Activated naive CD8-positive, alpha-beta T cell treated with anti-CD3 and anti-CD28 coated beads, Interleukin-2, amount 10 ng/mL, durations not matched to agents 7 days and 5 days (primary cell): ENCODE data around the gene ZFP36L1. TPM values are rescaled to one million over a fixed set of nuclear protein-coding genes. Genes with fewer than 3 reads are reported as not detected.

Experiments
- ATAC-seq: fragments of 150-1000 bp; cut with Tn5 transposase; one replicate; pipeline ENCODE4 v1.10.0; 2021; ENCODE audit warnings: low read depth, moderate library complexity
- POLR2A ChIA-PET: fragments of 350-600 bp; sonication (Branson Sonifier 250); formaldehyde crosslinking; loops from one replicate; lab custom pipeline; 2021; ENCODE audit warnings: antibody characterized with exemption; lab: Charles Lee
- DNase-seq: peaks from one replicate; pipeline ENCODE4 v3.0.0; 2021
- H3K27ac Mint-ChIP-seq: one replicate; pipeline ENCODE4 v1.8.0; 2022; ENCODE audit warnings: mild to moderate bottlenecking, mixed read lengths
- H3K27me3 Mint-ChIP-seq: one replicate; pipeline ENCODE4 v1.8.0; 2022; ENCODE audit warnings: mild to moderate bottlenecking, moderate library complexity, mixed read lengths
- H3K36me3 Mint-ChIP-seq: one replicate; pipeline ENCODE4 v1.8.0; 2021; ENCODE audit warnings: mild to moderate bottlenecking, mixed read lengths
- H3K4me1 Mint-ChIP-seq: one replicate; pipeline ENCODE4 v1.8.0; 2021; ENCODE audit warnings: mixed read lengths
- H3K4me3 Mint-ChIP-seq: one replicate; pipeline ENCODE4 v1.8.0; 2022; ENCODE audit warnings: mild to moderate bottlenecking, moderate library complexity, mixed read lengths
- H3K9me3 Mint-ChIP-seq: one replicate; pipeline ENCODE4 v1.8.0; 2021; ENCODE audit warnings: mixed read lengths
- total RNA-seq, 2 experiments: library from RNA; stranded (reverse); gene quantifications; one replicate each; pipeline ENCODE4 v1.2.3, GENCODE V29; 2021

ZFP36L1 gene
- total RNA-seq, 2 experiments from 2014 or later, result 114 to 130 TPM

GRCh38 chr14:68740788-68741476, 51.9 kb downstream of the ZFP36L1 start:
- Mint-ChIP-seq H3K9me3 (peaks cover 10% of the 10 kb centered on the region), H3K27me3 (peaks cover 2% of the 10 kb centered on the region), H3K4me3 (no peak overlapping the region), H3K36me3 (no peaks in the 10 kb centered on the region), H3K4me1 (peaks cover 7% of the 10 kb centered on the region), H3K27ac (no peak overlapping the region)
- ATAC-seq (no peak), DNase-seq (no peak)
- POLR2A ChIA-PET, result no interaction called here

DNA sequence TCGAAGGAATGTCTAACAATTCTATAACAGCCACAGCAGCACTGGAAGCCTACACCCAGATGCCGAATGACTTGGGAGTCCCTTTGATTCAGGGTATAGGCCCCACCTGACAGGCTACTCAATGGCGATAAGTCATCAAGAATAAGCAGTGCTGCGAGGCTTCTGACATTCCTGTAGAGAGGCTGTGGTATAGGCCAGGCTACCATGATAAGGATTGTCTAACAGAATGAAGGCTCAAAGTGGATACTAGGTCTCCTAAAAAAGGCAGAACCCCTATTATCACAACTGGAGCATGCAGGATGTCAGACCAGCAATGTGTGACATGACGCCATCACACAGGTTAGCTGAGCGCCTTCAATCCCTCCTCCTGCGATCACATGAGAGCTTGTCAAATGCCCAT, 53.2 kb downstream of the ZFP36L1 start:
- DNase-seq (no peak), ATAC-seq (no peak)
- no peak overlapping the region for H3K4me3 Mint-ChIP-seq
- H3K4me1 Mint-ChIP-seq, result peaks cover 13% of the 10 kb centered on the region
- H3K36me3 Mint-ChIP-seq, result no peaks in the 10 kb centered on the region
- H3K27me3 Mint-ChIP-seq, result peaks cover 2% of the 10 kb centered on the region
- POLR2A ChIA-PET, result no interaction called here
- H3K9me3 Mint-ChIP-seq, result peaks cover 10% of the 10 kb centered on the region
- no peak overlapping the region for H3K27ac Mint-ChIP-seq

- no peak for ATAC-seq
- POLR2A ChIA-PET, result no interaction called here
- H3K27ac Mint-ChIP-seq, result no peak overlapping the region
Measured at GRCh38 chr14:68738559-68738958, 54.3 kb downstream of the ZFP36L1 start.

More at GRCh38 chr14:68738559-68738958, 54.3 kb downstream of the ZFP36L1 start:
- no peak for DNase-seq
- H3K4me1 Mint-ChIP-seq, result peaks cover 23% of the 10 kb centered on the region
- H3K36me3 Mint-ChIP-seq, result no peaks in the 10 kb centered on the region
- H3K9me3 Mint-ChIP-seq, result peaks cover 10% of the 10 kb centered on the region
- peaks cover 2% of the 10 kb centered on the region for H3K27me3 Mint-ChIP-seq
- H3K4me3 Mint-ChIP-seq, result no peak overlapping the region

Other genes starting within 250 kb of the ZFP36L1 start
- gene ACTN1, start 186.2 kb upstream of the ZFP36L1 start, total RNA-seq, result 10 to 100 TPM; 63.8 to 71.5 TPM